Liver (tissue), 9 donors: ENCODE measurements around the gene RGS4. TPM values are rescaled to one million over a fixed set of nuclear protein-coding genes. Genes with fewer than 3 reads are reported as not detected.

Source experiments
- DNase-seq: peaks from one replicate; pipeline ENCODE4 v3.0.0-alpha.2; 2017; ENCODE audit warnings: low spot score
- H3K27ac ChIP-seq, 2 donors: one replicate each; pipeline ENCODE4 v1.7.0; 2013; ENCODE audit warnings: inconsistent platforms in 2 of 2, low read length in 2 of 2, control low read depth in 1 of 2, low read depth in 1 of 2, mild to moderate bottlenecking in 1 of 2
- H3K27me3 ChIP-seq, 4 donors: one replicate each; pipeline versions ENCODE4 v1.6.1 to v1.7.0; 2013; ENCODE audit warnings: low read length in 3 of 4, inconsistent platforms in 1 of 4, mild to moderate bottlenecking in 1 of 4, moderate library complexity in 1 of 4; ENCODE audit not compliant: control insufficient read depth in 4 of 4, insufficient read depth in 4 of 4
- H3K36me3 ChIP-seq, 4 donors: one replicate each; pipeline versions ENCODE4 v1.6.1 to v1.7.0; 2013; ENCODE audit warnings: low read length in 3 of 4, mild to moderate bottlenecking in 3 of 4, low read depth in 1 of 4, moderate library complexity in 1 of 4; ENCODE audit not compliant: control insufficient read depth in 4 of 4, insufficient read depth in 3 of 4
- H3K4me1 ChIP-seq, 4 donors: one replicate each; pipeline versions ENCODE4 v1.6.1 to v1.7.0; 2013; ENCODE audit warnings: low read length in 3 of 4, mild to moderate bottlenecking in 3 of 4, moderate library complexity in 1 of 4; ENCODE audit not compliant: control insufficient read depth in 4 of 4, insufficient read depth in 4 of 4
- H3K4me3 ChIP-seq, 3 donors: one replicate each; pipeline versions ENCODE4 v1.6.1 to v1.7.0; 2013; ENCODE audit warnings: low read length in 3 of 3, control low read depth in 1 of 3, low read depth in 1 of 3, mild to moderate bottlenecking in 1 of 3
- H3K9ac ChIP-seq, 2 donors: one replicate each; pipeline ENCODE4 v1.7.0; 2013; ENCODE audit warnings: low read length in 2 of 2, mild to moderate bottlenecking in 2 of 2, moderate library complexity in 2 of 2, control low read depth in 1 of 2, low read depth in 1 of 2
- H3K9me3 ChIP-seq, 4 donors: one replicate each; pipeline versions ENCODE4 v1.6.1 to v1.7.0; 2013; ENCODE audit warnings: low read length in 3 of 4; ENCODE audit not compliant: control insufficient read depth in 4 of 4
- ATF3 ChIP-seq: IDR thresholded peaks from 2 replicates; pipeline ENCODE4 v1.6.1; 2016; ENCODE audit warnings: antibody characterized with exemption
- CTCF ChIP-seq: fragments of 150-350 bp; IDR thresholded peaks from 2 replicates; pipeline ENCODE4 v1.5.1; 2017; ENCODE audit warnings: improper control_type of control experiment, low read depth, low read length; ENCODE audit not compliant: missing input control
- EGR1 ChIP-seq, 2 donors: IDR thresholded peaks; 2 replicates each; pipeline ENCODE4 v1.6.1; 2016 to 2018; ENCODE audit warnings: antibody characterized with exemption in 2 of 2, low read depth in 2 of 2
- FOXA1 ChIP-seq: IDR thresholded peaks from 2 replicates; pipeline ENCODE4 v1.6.1; 2016; ENCODE audit warnings: antibody characterized with exemption
- FOXA2 ChIP-seq: IDR thresholded peaks from 2 replicates; pipeline ENCODE4 v1.6.1; 2016; ENCODE audit warnings: antibody characterized with exemption
- GABPA ChIP-seq, 2 donors: IDR thresholded peaks in 1 of 2; conservative IDR thresholded peaks in 1 of 2; 2 replicates each; pipeline ENCODE4 v1.6.1; 2016; ENCODE audit warnings: antibody characterized with exemption in 2 of 2, mild to moderate bottlenecking in 1 of 2, moderate library complexity in 1 of 2
- HNF4A ChIP-seq, 2 donors: conservative IDR thresholded peaks; 2 replicates each; pipeline ENCODE4 v1.6.1; 2016; ENCODE audit warnings: antibody characterized with exemption in 2 of 2, mild to moderate bottlenecking in 2 of 2
- HNF4G ChIP-seq: IDR thresholded peaks from 2 replicates; pipeline ENCODE4 v1.6.1; 2016; ENCODE audit warnings: antibody characterized with exemption
- JUND ChIP-seq, 2 donors: IDR thresholded peaks; 2 replicates each; pipeline ENCODE4 v1.6.1; 2016; ENCODE audit warnings: antibody characterized with exemption in 2 of 2
- MAX ChIP-seq: IDR thresholded peaks from 2 replicates; pipeline ENCODE4 v1.6.1; 2016; ENCODE audit warnings: antibody characterized with exemption
- NR2F2 ChIP-seq: IDR thresholded peaks from 2 replicates; pipeline ENCODE4 v1.6.1; 2016; ENCODE audit warnings: antibody characterized with exemption
- RAD21 ChIP-seq, 2 donors: IDR thresholded peaks; 2 replicates each; pipeline ENCODE4 v1.6.1; 2016; ENCODE audit warnings: antibody characterized with exemption in 2 of 2, mild to moderate bottlenecking in 2 of 2
- REST ChIP-seq: IDR thresholded peaks from 2 replicates; pipeline ENCODE4 v1.6.1; 2016; ENCODE audit warnings: antibody characterized with exemption, mild to moderate bottlenecking
- RXRA ChIP-seq, 2 donors: IDR thresholded peaks; 2 replicates each; pipeline ENCODE4 v1.6.1; 2017 to 2018; ENCODE audit warnings: antibody characterized with exemption in 2 of 2, mild to moderate bottlenecking in 1 of 2
- SP1 ChIP-seq: IDR thresholded peaks from 2 replicates; pipeline ENCODE4 v1.6.1; 2018; ENCODE audit warnings: antibody characterized with exemption, mild to moderate bottlenecking
- TAF1 ChIP-seq: conservative IDR thresholded peaks from 2 replicates; pipeline ENCODE4 v1.6.1; 2016; ENCODE audit warnings: antibody characterized with exemption, mild to moderate bottlenecking
- YY1 ChIP-seq: IDR thresholded peaks from 2 replicates; pipeline ENCODE4 v1.6.1; 2016; ENCODE audit warnings: antibody characterized with exemption, mild to moderate bottlenecking
- WGBS: extraction: QIAGEN DNeasy Blood & Tissue Kit; methylation state at CpG from one replicate; pipeline ENCODE4 v1.1.7; 2013; 5-methylcytosine and 5-hydroxymethylcytosine counted together
- polyA plus RNA-seq, 2 donors: library from polyadenylated mRNA; stranded (reverse) in 1 of 2; unstranded in 1 of 2; fragments of 200-250 nt in 1 of 2; fragments of >200 nt in 1 of 2; fragmentation: Nextera tagmentation in 1 of 2; extraction: Ambion mirVana in 1 of 2; gene quantifications; one replicate each; pipeline versions ENCODE4 v1.2.1 to v1.2.3, GENCODE V29; 2013 to 2015
- total RNA-seq, 2 donors: library from RNA; depleted of rRNA; stranded (reverse); fragments of >200 nt; gene quantifications; one replicate each; pipeline ENCODE4 v1.2.3, GENCODE V29; 2014
- TF ChIP-seq, protein P1 (sequence below): IDR thresholded peaks from 2 replicates; pipeline ENCODE4 v1.6.1; 2016; ENCODE audit warnings: antibody characterized with exemption
- donor health status: healthy.
- donor health status: healthy.
- donor health status: healthy.
- donor health status: healthy.
- donor health status: healthy.

The RGS4 gene
- total and polyA plus RNA-seq, 4 donors: 0.37 to 1.4 (median 0.75) TPM

GRCh38 chr1:163106364-163106987, 37.3 kb downstream of the RGS4 start:
- WGBS: 77% methylated on average over 2 of the region's 2 CpGs
- no peak overlapping the region for H3K27ac ChIP-seq
- TF ChIP-seq HNF4G (no peak), RAD21 (IDR thresholded peaks at IDR 0.05) (no peak), FOXA1 (no peak), NR2F2 (no peak), HNF4A (conservative IDR thresholded peaks at IDR 0.05) (no peak), CTCF (no peak), GABPA (IDR thresholded peaks at IDR 0.05 in 1 of 2, conservative IDR thresholded peaks at IDR 0.05 in 1 of 2) (no peak), SP1 (no peak), YY1 (no peak), RXRA (IDR thresholded peaks at IDR 0.05) (no peak), FOXA2 (no peak), MAX (no peak), JUND (IDR thresholded peaks at IDR 0.05) (no peak), TAF1 (no peak), ATF3 (no peak), REST (no peak), EGR1 (IDR thresholded peaks at IDR 0.05; ENCODE audit: low read depth in 2 of 2) (no peak)
- TF ChIP-seq, protein P1, sequence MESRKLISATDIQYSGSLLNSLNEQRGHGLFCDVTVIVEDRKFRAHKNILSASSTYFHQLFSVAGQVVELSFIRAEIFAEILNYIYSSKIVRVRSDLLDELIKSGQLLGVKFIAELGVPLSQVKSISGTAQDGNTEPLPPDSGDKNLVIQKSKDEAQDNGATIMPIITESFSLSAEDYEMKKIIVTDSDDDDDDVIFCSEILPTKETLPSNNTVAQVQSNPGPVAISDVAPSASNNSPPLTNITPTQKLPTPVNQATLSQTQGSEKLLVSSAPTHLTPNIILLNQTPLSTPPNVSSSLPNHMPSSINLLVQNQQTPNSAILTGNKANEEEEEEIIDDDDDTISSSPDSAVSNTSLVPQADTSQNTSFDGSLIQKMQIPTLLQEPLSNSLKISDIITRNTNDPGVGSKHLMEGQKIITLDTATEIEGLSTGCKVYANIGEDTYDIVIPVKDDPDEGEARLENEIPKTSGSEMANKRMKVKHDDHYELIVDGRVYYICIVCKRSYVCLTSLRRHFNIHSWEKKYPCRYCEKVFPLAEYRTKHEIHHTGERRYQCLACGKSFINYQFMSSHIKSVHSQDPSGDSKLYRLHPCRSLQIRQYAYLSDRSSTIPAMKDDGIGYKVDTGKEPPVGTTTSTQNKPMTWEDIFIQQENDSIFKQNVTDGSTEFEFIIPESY: no peak
- no peaks in the 10 kb centered on the region for H3K36me3 ChIP-seq
- no peaks in the 10 kb centered on the region for H3K4me1 ChIP-seq
- no peak for DNase-seq
- H3K4me3 ChIP-seq: no peak overlapping the region
- H3K27me3 ChIP-seq: no peaks in the 10 kb centered on the region
- peaks cover 0 to 4% (median 0%) of the 10 kb centered on the region in 4 donors for H3K9me3 ChIP-seq
- H3K9ac ChIP-seq: no peak overlapping the region
